GM19193 (cell line): ENCODE measurements around the gene GLT1D1.

Experiments
- POLR2A ChIP-seq: IDR thresholded peaks from 4 replicates; pipeline ENCODE4 v1.6.1; 2011; ENCODE audit not compliant: insufficient read depth, insufficient read length; ENCODE audit errors: extremely low read depth

The GLT1D1 gene

DNA sequence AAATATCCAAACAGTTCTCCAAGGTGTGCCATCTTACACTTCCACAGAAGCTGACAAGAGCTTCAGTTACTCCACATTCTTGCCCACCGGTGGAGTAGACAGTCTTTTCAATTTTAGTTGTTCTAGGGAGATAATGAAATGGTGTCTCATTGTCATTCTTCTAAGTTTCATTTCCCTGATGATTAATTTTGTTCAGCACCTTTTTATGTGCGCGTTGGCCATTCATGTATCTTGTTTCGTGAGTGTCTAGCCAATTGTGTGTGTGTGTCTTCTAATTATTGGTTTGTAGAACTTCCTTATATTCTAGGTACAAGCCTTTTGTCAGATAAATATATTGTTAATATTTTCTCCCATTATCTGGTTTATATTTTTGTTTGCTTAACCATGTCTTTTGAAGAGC lies 63.1 kb downstream of the GLT1D1 start:
- TF ChIP-seq POLR2A = no peak

DNA sequence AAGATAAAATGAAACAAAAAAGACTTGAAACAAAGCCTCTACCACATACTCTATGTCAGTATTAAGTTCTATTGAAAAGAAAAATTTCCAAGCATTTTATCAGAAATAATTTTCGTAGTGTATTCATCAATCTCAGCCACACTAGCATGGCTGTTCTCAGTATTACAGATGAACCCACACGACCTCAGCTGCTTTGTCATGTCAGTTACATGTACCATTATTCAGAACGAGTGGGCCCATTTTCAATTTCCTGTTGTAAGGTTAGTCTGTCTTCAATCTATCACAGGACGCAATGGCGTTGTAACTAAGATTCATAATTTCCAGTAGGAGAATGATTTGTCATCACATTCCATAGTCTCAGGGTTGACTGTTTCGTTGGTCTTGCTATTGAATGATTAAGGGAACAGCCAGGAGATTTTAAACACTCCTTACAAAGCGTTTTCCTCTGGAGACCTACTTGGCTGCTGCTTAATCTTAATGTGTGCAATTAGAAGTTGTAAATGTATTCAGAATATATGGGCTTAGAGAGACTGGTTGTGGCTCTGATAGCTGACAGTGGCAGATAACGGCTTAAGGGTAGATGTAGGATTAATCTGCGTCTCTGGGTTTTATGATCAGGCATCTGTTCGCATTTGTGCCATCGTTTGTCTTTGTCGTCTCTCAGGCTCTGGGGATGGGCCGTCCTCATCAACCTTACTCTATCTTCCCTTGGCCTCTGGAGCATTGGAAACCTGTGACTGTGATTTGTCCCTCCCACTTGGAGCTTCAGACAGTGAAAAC lies 65.4 kb downstream of the GLT1D1 start:
- no peak for TF ChIP-seq POLR2A

DNA sequence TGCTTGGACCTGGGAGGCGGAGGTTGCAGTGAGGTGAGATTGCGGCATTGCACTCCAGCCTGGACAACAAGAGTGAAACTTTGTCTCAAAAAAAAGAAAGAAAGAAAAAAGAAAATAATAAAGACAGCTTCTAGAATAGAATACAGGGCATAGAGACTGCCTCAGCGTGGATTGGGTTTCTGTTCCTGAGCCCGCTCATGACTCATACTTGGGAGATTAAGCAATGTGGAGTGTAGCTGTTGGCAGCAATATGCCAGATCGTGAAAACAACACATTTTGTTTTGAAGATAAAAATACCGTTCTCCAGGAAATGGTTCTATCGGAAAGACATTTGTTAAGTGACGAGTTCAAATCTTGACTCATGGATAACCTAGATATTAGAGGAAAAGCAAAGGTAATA lies 67.2 kb downstream of the GLT1D1 start:
- TF ChIP-seq POLR2A = no peak

DNA sequence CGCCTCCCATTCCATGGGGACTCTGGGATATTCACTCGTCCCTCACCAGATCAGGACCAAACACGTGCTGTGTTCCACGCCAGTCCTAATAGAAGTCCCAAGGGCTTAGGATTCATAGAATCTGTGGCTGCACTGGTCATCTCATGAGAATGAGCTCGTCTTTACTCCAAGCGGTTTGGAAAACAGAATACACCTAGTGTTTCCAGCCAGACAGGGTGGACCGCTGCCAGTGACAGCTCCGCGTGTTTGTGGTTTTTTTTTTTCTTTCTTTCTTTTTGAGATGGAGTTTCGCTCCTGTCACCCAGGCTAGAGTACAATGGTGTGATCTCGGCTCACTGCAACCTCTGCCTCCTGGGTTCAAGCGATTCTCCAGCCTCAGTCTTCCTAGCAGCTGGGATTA lies 75.1 kb downstream of the GLT1D1 start:
- no peak for TF ChIP-seq POLR2A

DNA sequence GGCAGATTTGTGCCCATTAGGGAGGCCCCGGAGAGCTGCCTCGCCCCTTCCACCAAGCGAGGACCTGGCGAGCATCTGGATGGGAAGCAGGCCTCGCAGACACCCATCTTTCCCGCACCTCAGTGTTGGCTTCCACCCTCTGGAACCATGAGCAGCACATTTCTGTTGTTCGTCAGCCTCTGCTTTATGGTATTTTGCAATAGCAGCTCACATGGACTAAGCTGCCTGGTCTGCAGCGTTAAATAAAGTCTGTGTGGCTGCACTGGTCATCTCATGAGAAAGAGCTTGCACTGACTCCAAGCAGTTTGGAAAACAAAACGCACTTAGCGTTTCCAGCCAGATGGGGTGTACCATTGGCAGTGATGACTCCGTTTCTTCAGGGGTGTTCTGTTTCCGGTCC lies 75.8 kb downstream of the GLT1D1 start:
- no peak for TF ChIP-seq POLR2A

DNA sequence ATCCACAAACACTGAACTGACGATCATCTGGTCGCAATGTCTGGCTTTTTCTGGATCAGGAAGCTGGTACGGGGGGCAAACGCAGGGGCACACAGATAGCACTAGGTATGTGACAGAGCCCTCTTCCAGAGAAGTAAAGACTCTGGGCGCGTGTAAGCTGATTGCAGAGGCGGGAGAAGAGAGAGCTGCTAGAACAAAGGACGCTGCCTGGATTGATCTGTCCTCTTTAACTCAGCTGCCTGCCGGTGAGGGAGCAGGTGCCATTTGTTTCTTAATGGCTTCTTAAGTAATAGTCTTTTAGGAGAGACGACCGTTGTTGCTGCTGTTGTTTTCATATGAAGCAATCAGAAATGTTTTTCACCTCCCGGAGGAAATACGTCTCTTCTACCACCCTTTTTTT lies 77.3 kb downstream of the GLT1D1 start:
- no peak for TF ChIP-seq POLR2A

DNA sequence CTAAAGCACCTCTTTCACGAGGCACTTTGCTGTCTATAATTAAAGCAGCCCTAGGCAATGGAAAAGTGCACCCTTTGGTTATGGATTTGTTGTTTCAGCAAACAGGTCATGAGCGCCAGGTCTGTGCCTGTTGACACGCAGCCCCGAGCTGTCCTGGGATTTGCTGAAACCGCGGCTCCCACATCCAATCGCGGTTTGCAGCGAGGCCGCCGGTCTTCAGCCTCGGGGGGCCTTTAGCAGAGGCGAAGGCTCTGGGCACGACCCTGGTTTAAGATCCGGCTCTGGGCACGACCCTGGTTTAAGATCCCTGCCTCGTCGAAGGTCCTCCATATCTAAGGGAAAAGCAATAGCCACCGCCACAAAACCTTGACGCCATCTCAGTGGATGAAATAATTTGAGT lies 79.2 kb downstream of the GLT1D1 start:
- TF ChIP-seq POLR2A = no peak

DNA sequence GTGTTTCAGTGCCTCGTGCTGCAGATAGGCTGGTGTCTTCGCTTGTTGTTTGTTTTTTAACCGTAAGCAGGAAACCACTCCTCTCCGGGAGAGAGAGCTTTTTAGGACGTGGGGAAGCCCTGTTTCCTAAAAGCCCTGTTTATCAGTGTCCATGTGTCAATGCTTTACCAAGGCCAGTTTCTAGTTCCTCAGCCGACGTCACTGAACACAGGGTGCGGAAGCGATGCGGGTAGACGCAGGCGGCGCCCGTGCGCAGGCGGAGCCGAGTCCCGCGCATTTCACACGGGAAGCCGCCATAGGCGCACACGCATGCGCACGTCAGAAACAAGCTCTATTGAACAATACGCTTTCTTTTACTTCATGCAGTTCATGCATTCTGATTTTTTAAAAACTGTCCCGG lies 79.8 kb downstream of the GLT1D1 start:
- TF ChIP-seq POLR2A = no peak

DNA sequence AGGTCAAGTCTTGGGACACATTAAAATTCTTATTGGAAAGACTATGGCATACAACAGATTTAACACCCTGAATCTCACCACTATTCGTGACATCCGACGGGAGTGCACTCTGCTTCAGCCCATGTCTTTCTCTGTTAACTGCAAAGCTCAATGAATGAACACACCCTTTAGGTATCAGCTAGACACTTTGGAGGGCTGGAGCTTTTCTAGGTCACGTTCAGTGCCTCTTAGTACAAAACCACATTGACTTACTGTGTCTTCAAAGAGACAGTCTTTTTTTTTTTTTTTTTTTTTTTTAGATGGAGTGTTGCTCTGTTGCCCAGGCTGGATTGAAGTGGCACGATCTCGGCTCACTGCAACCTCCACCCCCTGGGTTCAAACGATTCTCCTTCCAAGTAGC lies 80.6 kb downstream of the GLT1D1 start:
- TF ChIP-seq POLR2A = no peak

DNA sequence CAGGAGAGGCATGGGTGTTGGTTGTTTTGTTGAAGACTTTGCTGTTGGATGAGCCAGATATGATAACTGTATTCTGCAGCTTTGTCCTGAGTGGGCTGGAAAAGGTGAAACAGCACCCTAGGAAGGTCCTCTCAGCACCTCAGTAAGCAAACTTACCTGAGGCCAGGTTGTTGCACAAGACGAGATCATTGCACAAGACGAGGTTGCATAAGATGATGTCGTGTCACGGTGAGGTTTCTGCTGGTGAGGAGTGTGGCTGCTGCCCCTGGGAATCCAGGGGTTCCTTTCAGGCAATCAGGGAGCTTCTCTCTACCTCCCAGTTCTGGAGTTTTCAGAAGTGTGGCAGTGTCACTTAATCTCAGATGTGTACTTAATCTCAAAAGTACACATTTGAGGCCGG lies 85.6 kb downstream of the GLT1D1 start:
- TF ChIP-seq POLR2A = no peak

DNA sequence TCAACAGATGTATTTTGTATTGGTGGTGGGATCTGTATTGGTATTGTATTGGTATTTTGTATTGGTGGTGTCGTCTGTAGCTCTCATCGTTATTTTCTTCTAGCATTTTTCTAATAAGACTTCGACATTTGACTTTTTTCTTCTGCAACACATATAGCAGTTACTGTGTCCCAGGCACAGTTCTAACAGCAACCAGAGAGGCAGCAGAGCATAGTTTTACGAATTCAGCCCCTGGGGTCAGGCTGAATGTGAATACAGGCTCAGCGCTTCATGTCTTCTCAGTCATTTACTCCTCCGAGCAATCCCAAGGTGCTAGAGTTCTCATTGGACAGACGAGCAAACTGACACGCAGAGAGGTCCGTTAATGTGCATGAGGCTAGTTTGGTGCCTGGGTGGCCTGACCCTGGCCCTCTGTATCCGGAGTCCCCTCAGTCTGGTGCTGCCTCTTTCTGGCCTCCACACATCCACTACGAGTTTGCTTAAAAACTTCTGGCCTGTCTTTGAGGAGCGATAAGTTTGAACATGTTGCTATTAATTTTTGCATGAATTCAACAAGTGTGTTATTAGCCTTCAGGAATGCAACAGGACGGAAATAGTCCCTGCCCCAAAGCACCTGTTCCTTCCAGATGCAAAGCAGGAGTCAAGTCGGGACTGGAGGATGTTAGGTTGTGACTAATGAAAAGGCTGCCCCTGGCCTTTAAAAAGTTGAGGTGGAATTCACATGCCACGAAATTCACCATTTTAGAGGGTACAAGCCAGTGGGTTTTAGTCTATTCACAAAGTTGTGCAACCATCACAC lies 87.0 kb downstream of the GLT1D1 start:
- TF ChIP-seq POLR2A = no peak

DNA sequence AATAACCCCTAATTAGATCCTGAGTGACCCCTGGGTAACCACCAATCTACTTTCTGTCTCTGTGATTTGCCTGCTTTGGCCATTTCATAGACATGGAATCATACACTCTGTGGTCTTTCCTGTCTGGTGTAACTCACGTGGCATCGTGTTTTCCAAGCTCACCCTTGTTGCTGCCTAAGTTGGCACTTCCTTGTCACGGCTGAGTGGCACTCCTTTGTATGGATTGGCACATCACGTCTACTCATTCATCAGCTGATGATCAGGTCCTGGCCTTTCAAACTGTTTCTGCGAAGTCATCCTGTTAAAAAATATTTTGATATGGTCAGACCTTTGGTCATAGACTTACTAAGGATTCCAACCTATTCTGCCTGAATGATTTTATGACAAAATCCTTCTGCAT lies 87.7 kb downstream of the GLT1D1 start:
- TF ChIP-seq POLR2A = no peak

DNA sequence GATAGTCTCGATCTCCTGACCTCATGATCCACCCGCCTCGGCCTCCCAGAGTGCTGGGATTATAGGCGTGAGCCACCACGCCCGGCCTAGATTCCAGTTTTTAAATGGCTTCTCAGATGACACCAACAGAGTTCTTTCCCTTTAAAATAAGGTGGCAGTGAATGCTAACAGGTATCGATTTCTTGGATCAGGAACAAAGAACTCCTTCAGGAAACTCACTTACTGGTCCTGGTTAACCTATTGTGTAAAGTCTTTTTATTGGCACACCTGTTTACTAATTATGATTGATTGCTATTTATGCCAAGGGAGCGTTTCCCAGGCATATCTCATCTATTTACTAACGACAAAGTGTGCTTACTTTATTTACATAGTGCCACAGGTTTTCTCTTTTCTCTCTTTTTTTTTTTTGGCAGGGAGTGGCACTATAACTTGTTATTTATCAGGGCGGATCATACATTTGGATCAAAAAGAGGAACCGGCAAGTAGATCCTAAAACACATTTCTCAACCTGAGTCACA lies 89.7 kb downstream of the GLT1D1 start:
- no peak for TF ChIP-seq POLR2A

DNA sequence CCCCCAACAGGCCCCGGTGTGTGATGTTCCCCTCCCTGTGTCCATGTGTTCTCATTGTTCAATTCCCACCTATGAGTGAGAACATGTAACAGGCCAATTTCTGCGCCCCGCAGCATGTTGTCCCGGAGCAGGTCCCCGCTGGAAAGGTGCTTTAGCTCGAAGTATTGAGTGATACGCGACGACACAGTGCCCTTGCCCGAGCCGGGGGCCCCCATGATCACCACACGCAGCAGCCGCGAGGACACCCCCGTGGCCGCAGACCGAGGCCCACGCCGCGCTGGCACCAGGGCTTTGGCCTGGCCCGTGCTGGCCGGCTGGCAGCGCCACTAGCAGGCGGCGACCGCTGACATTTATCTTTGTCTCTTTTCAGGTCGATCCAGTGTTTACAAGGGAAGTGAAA lies 91.7 kb downstream of the GLT1D1 start:
- no peak for TF ChIP-seq POLR2A

DNA sequence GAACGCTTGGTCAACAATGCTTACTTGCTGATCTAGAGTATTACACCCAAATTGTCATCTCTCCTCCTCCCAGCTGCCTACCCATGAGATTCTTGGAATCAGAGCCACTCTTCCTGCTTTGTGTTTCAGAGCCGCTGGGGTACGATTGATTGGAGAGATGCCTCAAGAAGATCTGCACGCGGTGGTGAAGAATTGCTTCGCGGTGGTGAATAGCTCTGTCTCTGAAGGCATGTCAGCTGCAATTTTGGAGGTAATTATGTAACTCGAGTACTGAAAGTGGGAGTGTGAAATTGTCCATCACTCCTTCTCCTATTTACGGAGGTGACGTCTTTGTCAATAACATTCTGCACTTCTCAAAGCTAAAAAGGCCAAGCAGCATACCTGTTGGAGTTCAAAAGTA lies 93.9 kb downstream of the GLT1D1 start:
- no peak for TF ChIP-seq POLR2A

DNA sequence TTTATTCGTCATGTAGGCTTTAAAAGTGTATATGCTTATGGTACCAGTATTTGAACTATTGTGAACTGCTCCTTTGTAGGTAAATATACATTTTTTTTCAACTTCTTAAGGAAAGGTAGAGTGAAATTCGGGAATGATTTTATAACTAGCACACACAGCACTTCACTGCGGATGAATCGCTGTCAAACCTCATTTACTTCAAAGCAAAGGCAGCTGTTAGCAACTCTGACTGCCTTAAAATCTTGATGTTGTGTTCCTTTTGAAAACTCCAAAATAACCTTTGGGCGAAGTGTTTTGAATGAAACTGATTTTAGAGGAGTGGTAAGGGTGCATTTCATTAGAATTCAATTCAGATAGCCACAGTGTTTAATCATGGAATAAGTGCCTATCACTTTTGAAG lies 95.8 kb downstream of the GLT1D1 start:
- TF ChIP-seq POLR2A = no peak
